Esophagus squamous epithelium (tissue), 5 donors: ENCODE data around the gene IL1R2. TPM values are rescaled to one million over a fixed set of nuclear protein-coding genes. Genes with fewer than 3 reads are reported as not detected.

Experiments used
- DNase-seq: peaks from one replicate; lab custom pipeline; 2025; lab: John Stamatoyannopoulos, UW
- H3K27ac ChIP-seq, 4 donors: fragments of 200-600 bp; sonication (generic); one replicate each; pipeline ENCODE4 v1.5.1; 2016 to 2019; ENCODE audit warnings: mild to moderate bottlenecking in 1 of 4
- H3K27me3 ChIP-seq, 4 donors: fragments of 200-600 bp; sonication (generic); 1 replicate in 3 of 4; 2 replicates in 1 of 4; pipeline versions ENCODE4 v1.5.1 to v1.6.0; 2017 to 2021; ENCODE audit warnings: antibody characterized with exemption in 1 of 4
- H3K36me3 ChIP-seq, 3 donors: fragments of 200-600 bp; sonication (generic); one replicate each; pipeline ENCODE4 v1.5.1; 2016 to 2019
- H3K4me1 ChIP-seq, 3 donors: fragments of 200-600 bp; sonication (generic); one replicate each; pipeline ENCODE4 v1.5.1; 2017 to 2019
- H3K4me3 ChIP-seq, 4 donors: fragments of 200-600 bp; sonication (generic); 1 replicate in 3 of 4; 2 replicates in 1 of 4; pipeline ENCODE4 v1.5.1; 2016 to 2019; ENCODE audit warnings: mild to moderate bottlenecking in 2 of 4, moderate library complexity in 1 of 4
- H3K9me3 ChIP-seq, 3 donors: fragments of 200-600 bp; sonication (generic); one replicate each; pipeline ENCODE4 v1.5.1; 2016 to 2019
- CTCF ChIP-seq, 6 experiments: fragments of 450-650 bp in 4 of 6; fragments of 200-600 bp in 2 of 6; sonication (generic) in 2 of 6; IDR thresholded peaks; one replicate each; pipeline ENCODE4 v1.5.1; 2016 to 2019; ENCODE audit warnings: antibody characterized with exemption in 6 of 6, mild to moderate bottlenecking in 4 of 6, moderate library complexity in 4 of 6
- POLR2A ChIP-seq, 4 donors: fragments of 450-650 bp; IDR thresholded peaks; one replicate each; pipeline ENCODE4 v1.6.1; 2017; ENCODE audit warnings: antibody characterized with exemption in 4 of 4, mild to moderate bottlenecking in 4 of 4, moderate library complexity in 3 of 4
- WGBS, 2 donors: methylation state at CpG; one replicate each; pipeline ENCODE4 v1.1.5; 2018; 5-methylcytosine and 5-hydroxymethylcytosine counted together
- intact Hi-C: fragments of 100-400 bp; cut with DNase I; formaldehyde crosslinking; loops from one replicate; pipeline ENCODE4 v1.15.0; 2022
- total RNA-seq, 4 donors: library from RNA; depleted of rRNA; stranded (reverse); fragments of >200 nt; gene quantifications; one replicate each; pipeline ENCODE4 v1.1.0, GENCODE V29; 2016
- donor health status: DM: yes; HTN: yes; CAD: no.

Gene IL1R2
- total RNA-seq, 4 donors from 2014 or later: 24.1 to 182 (median 78.0) TPM

- no peak for DNase-seq
- 0 to 20% methylated on average over 2 of the region's 2 CpGs for WGBS, 2 donors
- Histone ChIP-seq H3K27ac (peak overlapping the region; percentile 54 to 80 (median 71)), H3K36me3 (no peaks in the 10 kb centered on the region), H3K27me3 (no peaks in the 10 kb centered on the region), H3K4me3 (no peak overlapping the region), H3K9me3 (no peaks in the 10 kb centered on the region), H3K4me1 (peaks cover 25 to 66% (median 37%) of the 10 kb centered on the region in 3 donors)
- intact Hi-C loops: no loop called here
- TF ChIP-seq POLR2A (IDR thresholded peaks at IDR 0.05) (no peak), CTCF (IDR thresholded peaks at IDR 0.05) (peak in 1 of 6 experiments; percentile 12)
These were observed 33.7 kb upstream of the IL1R2 start for GRCh38 chr2:101958061-101958460.

GRCh38 chr2:101960819-101961337, 30.9 kb upstream of the IL1R2 start:
- H3K36me3 ChIP-seq: no peaks in the 10 kb centered on the region
- TF ChIP-seq POLR2A (IDR thresholded peaks at IDR 0.05) (no peak), CTCF (IDR thresholded peaks at IDR 0.05) (no peak)
- WGBS, 2 donors: 33 to 37% methylated on average over 6 to 7 of the region's 7 CpGs
- no peak for DNase-seq
- intact Hi-C loops: no loop called here
- H3K27me3 ChIP-seq: no peaks in the 10 kb centered on the region
- H3K27ac ChIP-seq: peak overlapping the region; percentile 78 to 86 (median 82)
- no peak overlapping the region for H3K4me3 ChIP-seq
- peaks cover 25 to 70% (median 41%) of the 10 kb centered on the region in 3 donors for H3K4me1 ChIP-seq
- H3K9me3 ChIP-seq: no peaks in the 10 kb centered on the region

DNA sequence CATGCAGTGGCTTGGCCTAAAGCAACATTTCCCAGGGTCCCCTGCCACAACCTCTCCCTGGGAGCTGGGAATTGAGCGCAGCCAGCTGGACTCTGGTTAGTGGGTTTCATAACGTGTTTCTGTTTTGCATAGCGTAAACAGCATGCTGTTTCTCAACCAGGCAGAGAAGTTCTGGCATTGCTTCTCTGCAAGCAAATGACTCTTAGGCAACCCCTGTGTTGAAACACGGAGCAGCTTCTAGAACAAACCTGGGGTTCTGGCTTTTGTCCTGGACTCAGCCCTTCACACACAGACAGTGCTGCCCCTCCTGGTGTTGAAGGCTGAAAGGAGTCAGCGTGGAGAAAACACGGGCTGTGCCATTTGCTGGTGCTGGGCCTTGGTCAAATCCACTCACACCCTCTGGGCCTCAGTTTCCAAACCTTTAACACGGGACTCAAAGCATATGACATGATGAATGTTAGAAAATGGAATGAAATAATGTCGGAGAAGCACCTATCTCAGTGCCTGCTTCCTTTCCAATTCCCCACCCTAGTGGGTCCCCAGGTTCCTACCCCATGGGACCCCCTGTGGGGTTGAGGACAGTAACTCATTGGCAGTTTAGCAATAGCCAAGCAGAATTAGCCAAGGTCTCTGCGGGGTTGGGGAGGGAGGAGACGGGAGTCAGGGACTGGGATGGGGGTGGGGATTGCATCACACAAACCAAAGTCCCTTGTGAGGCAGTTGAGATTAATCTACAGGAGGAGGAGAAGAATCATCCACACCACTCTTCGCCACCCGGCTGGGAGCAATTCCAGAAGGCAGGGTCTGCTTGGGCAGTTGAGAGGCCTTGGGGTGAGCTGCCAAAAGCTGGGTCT, 30.2 kb upstream of the IL1R2 start:
- H3K27ac ChIP-seq: peak overlapping the region; percentile 78 to 86 (median 82)
- WGBS, 2 donors: 47 to 51% methylated on average over 4 to 8 of the region's 12 CpGs
- TF ChIP-seq CTCF (IDR thresholded peaks at IDR 0.05) (peak in 2 of 6 experiments; percentile 7 to 16), POLR2A (IDR thresholded peaks at IDR 0.05) (no peak)
- no peaks in the 10 kb centered on the region for H3K27me3 ChIP-seq
- no peaks in the 10 kb centered on the region for H3K9me3 ChIP-seq
- intact Hi-C loops: no loop called here
- DNase-seq: peak; percentile 15
- H3K4me1 ChIP-seq: peaks cover 25 to 67% (median 37%) of the 10 kb centered on the region in 3 donors
- no peaks in the 10 kb centered on the region for H3K36me3 ChIP-seq
- H3K4me3 ChIP-seq: peak overlapping the region in 1 of 4 donors; percentile 32

DNA sequence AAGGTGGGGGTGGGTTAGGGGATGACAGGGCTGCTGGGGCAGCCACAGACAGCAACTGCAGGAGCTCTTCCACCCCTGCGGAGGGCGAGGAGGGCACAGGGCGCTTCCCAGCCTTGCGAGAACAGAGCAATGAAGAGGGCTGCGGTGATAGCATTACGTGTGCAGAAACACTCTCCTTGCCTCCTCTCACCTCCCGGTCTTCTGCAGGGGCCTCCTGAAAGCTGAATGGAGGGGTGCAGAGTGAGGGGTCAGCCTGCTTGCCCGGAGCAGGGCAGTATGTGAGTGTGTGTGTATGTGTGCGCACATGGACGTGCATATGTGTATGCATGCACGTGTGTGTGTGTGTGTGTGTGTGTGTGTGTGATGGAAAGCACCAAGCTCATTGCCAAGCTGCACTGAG, 29.5 kb upstream of the IL1R2 start:
- Histone ChIP-seq H3K27ac (peak overlapping the region; percentile 78 to 86 (median 82)), H3K4me1 (peaks cover 24 to 67% (median 41%) of the 10 kb centered on the region in 3 donors), H3K27me3 (no peaks in the 10 kb centered on the region), H3K4me3 (peak overlapping the region in 1 of 4 donors; percentile 32), H3K9me3 (no peaks in the 10 kb centered on the region), H3K36me3 (no peaks in the 10 kb centered on the region)
- intact Hi-C loops: no loop called here
- DNase-seq: no peak
- whole genome bisulfite sequencing, 2 donors: 24 to 43% methylated on average over 5 to 10 of the region's 11 CpGs
- TF ChIP-seq CTCF (IDR thresholded peaks at IDR 0.05): no peak
- no peak for TF ChIP-seq POLR2A (IDR thresholded peaks at IDR 0.05)

DNA sequence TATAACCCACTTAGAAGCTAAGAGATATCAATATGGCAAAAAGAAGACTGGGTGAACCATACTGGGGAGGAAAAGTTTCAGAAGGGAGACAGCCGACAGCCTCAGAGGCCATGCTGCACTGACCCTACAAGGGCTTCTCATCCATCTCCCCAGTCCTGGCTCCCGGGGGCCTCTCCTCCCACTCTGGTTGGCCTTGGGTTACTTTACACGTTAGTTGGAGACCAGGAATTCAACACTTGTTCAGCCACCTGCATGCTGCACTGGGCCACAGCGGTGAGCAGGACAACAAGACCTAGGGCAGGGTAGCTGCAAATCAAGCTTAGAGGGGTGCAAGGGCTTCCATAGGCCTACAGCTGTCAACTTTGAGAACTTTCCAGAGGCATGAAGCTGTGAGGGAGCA, 28.6 kb upstream of the IL1R2 start:
- H3K27ac ChIP-seq: peak overlapping the region; percentile 38 to 86 (median 82)
- DNase-seq: no peak

More for the DNA sequence above, 28.6 kb upstream of the IL1R2 start:
- TF ChIP-seq CTCF (IDR thresholded peaks at IDR 0.05) (no peak), POLR2A (IDR thresholded peaks at IDR 0.05) (no peak)
- no peaks in the 10 kb centered on the region for H3K9me3 ChIP-seq
- H3K4me3 ChIP-seq: no peak overlapping the region
- no peaks in the 10 kb centered on the region for H3K27me3 ChIP-seq
- intact Hi-C loops: no loop called here
- H3K36me3 ChIP-seq: no peaks in the 10 kb centered on the region
- peaks cover 29 to 68% (median 49%) of the 10 kb centered on the region in 3 donors for H3K4me1 ChIP-seq
- 74% methylated on average over 4 of the region's 4 CpGs; no CpG with 5 or more reads in 1 of the 2 donors for WGBS, 2 donors
